DMS 273 treated with DMSO at 0.1 percent for 48 hours (cell line): ENCODE data around the gene EDEM3.
"Not testable (repeated sequence)": the region's sequence is repeated elsewhere in the genome, so short reads cannot be mapped to it uniquely, and the experiment has no call there.

Experiments
- DNase-seq: peaks from one replicate; lab custom pipeline; 2025; lab: John Stamatoyannopoulos, UW

Gene EDEM3

DNA sequence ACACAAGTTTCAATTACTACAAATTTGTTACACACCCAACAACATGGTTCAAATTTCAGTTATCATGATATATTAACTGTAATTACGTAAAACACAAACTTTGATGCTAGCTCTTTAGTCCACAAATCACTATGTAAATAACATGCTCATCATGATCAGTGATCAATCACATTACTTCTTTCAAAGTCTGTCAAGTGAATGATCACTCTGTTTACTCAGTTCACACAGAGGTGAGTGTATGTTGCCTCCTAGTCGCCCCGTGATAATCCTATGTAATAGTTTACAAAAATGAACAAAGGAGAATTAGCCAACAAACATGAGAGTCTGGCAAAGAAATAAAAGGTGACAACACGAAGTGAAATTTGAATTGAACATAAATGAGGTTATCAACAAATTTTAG lies 14.3 kb downstream of the EDEM3 start:
- DNase-seq: no peak

DNA sequence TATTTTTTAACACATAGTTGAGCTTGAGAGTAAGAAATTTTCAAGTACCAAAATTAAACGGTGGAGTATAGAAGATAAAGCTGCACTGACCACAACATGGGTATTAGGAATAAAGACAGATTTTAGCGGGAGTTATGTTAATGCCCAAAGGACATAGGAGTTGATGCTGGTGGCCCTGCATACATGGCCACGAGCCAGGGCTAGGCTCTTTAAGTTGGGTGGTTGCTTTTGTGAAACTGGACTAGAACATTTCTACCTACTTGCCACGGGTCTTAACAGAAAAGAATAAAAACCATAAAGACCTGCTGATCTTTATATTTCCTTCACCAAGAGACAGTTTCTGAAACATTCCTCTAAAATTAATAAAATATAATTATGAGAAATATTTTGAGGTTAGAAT lies 14.9 kb downstream of the EDEM3 start:
- no peak for DNase-seq

- no peak for DNase-seq
These were observed 15.6 kb downstream of the EDEM3 start for GRCh38 chr1:184739070-184739469.

DNA sequence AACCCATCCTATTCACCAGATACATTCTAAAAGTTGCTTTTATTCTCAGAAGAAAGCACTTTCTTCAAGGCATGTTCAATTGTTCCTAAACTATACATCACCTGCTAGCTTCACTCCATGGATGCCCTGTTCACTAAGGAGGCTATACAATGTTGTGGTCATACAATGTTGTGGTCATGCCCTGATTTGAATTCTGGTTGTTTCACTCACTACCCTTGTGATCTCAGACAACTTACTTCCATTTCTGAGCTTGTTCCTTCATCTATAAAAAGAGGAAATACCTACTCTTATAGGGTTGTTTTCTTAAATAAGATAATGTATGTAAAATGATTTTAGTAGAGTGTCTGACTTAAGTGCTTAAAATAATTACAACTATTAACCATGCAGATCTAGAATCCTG lies 19.7 kb downstream of the EDEM3 start:
- no peak for DNase-seq

- DNase-seq: no peak
These were observed 29.8 kb downstream of the EDEM3 start for GRCh38 chr1:184724843-184725242.

DNA sequence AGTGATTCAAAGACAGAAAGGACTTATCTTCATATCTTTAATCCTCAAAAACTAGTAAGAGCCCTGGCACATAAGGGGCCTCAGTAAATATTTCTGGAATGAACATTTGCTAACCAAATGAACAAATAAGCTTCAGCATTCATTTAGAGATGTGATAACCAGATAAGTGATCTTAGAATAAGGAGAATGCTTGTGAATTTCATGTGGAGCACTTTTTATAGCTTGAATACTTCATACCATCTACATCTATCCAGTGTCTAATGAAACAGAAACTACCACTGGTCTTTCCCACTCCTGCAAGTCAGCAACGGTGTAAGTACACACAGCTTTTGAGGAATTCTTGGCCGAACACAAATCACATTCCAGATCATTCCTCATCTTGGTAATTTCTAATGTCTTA lies 38.5 kb downstream of the EDEM3 start:
- DNase-seq: no peak

DNA sequence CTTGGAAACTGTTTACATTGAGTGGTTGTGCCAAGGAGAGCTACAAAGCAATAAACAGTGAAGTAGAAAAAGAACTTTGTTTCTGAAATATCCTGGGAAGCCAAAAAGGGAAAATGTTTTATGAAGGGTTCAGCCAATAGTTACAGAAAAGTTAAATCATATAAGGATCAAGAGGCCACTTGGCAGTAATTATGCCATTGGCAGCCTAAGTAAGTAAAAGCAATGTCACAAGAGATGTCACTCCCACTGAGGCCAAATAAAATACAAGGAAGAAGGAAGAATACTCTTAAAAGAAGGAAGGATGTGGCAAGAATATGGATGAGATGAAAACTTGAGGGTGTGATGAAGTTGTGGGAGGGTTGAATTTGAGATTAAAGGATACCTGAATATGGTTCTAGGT lies 45.2 kb downstream of the EDEM3 start:
- no peak for DNase-seq

DNA sequence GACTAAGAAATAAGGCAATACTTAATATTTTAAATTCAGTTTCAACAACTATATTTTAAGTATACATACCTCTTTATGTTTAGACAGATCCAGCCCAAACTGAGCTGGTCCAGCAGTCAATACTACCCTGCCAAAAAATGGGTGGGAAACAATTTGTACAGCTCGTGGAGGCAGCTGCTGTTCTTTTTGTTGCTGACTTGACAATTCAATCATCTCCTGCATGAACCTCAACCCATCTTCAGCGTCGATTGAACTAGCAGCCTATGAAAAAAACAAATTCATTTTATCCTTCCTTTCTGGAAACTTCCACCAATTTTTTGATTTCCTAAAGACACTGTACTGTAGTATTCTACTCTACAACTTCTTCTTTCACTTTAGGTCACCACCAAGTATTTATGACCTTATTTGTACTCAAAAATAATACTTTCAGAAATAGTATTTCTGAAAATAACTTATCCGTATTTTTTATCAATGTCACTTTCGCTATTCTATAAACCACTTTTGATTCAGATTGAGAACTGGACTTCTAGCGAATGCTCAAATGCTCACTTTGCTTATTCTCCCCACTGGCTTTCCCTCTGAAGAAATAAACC lies 46.5 kb downstream of the EDEM3 start:
- no peak for DNase-seq

DNA sequence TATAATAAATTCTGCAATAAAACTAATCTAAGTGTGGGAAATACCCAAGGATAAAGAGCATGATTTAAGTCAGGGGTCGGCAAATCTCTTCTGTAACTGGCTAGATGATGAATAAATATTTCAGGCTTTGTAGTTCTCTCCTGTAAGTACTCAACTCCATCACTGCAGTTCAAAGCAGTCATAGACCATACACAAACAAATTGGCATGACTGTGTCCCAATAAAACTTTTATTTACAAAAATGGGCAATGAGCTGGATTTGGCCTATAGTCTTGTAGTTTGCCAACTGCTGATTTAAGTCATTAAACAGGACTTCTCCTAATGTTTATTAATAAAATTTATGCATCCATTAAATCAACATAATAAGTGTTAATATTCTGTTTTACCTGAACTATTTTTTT lies 49.4 kb downstream of the EDEM3 start:
- no peak for DNase-seq

GRCh38 chr1:184701816-184702215 lies 52.8 kb downstream of the EDEM3 start:
- no peak for DNase-seq

- DNase-seq: no peak
These were observed 55.7 kb downstream of the EDEM3 start for GRCh38 chr1:184698969-184699368.

DNA sequence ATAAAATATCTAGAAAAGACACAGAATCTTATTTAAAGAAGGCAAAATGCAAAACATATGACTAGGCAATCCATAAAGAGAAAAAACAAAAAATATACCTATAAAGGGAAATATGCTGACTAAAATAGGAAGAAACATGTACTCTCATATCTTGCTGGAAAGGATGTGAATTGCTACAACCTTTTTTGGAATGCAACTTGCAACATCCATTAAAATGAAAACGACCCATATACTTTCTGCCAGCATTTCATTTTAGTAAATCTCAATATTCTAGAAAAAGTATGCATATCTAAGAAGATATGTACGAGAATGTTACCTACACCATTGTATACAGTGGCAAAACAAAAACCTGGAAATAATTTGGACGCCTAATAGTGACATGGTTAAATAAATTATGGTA lies 56.6 kb downstream of the EDEM3 start:
- DNase-seq: no peak

DNA sequence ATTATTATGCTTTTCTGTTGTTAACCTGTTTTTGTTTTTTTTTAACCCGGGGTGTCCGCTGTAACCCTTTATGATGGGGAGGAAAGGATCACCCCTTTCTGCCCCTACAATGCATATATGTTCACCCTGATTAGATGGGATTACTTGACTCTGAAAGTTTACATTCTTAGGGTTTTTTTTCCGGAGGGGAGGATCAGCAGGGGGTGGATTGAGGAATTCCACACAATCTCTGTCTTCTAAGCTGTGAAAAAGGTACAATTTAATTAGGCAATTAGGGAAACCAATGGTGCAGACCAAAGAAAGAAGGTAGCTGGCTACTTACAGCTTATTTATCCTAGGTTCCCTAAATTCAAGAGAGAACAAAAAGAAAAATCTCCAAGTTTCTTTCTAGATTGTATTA lies 58.3 kb downstream of the EDEM3 start:
- DNase-seq: no peak

- DNase-seq: no peak
These were observed 59.6 kb downstream of the EDEM3 start for GRCh38 chr1:184695023-184695422.

- no peak for DNase-seq
These were observed 61.6 kb downstream of the EDEM3 start for GRCh38 chr1:184693011-184693410.

- peak; percentile 11 for DNase-seq
These were observed 62.8 kb downstream of the EDEM3 start for GRCh38 chr1:184691719-184692324.

GRCh38 chr1:184686540-184686939 lies 68.1 kb downstream of the EDEM3 start:
- no peak for DNase-seq

GRCh38 chr1:184685116-184685515 lies 69.5 kb downstream of the EDEM3 start:
- no peak for DNase-seq

DNA sequence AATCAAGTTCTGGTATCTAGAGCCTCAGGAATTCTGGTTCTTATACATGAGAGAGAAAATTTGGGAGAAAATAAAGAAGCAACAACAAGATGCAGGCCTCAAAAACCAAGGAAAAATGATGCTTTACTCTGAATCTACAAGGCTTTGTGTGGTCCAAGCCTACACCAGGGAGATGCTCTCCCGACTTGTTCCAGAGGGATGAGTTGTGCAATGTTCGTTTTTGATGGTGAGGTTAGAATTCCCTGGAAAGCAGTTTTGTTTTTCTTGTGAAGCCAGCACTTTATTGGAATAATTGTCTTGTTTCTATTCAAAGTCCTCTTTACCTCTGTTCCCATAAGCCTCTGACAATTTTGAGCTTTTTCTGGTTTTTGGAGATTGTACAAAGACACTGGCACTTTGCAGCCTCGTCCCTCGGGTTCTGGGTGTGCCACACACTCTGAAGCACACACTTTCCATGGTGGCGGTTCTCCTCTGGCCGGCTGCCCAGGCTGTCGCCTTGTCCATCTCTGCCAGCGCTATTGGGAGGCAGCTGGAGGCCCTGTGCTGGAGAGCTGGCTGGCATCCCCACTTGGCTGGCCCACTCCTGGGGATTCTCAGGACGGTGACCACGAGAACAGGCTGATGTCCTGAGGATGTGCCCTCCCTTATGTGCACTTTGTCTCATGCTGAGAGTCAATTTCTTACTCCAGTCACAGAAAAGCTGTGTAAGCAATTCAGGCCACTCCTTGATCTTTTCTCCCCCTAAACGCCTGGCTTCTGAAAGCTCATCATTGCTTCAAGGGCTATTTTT lies 70.2 kb downstream of the EDEM3 start:
- DNase-seq: no peak

DNA sequence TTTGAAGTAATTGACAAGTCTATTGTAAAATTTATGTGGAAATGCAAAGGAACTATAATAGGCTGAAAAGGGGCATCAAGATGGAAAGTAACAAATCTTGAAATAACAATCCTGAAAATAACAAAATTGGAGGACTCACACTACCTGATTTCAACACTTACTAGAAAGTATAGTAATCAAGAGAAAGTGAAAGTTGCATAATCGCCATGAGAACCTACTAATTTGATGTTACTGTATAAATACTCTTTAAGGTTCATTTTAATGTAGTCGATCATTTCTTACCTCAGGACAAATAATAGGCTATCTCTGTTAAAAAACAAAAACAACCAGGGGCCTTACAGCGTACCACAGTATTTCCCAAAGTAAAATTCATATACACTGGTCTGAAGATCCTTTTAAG lies 71.7 kb downstream of the EDEM3 start:
- DNase-seq: no peak

- DNase-seq: not testable (repeated sequence)
These were observed 73.9 kb downstream of the EDEM3 start for GRCh38 chr1:184680611-184681225.

GRCh38 chr1:184679472-184679871 lies 75.2 kb downstream of the EDEM3 start:
- not testable (repeated sequence) for DNase-seq

DNA sequence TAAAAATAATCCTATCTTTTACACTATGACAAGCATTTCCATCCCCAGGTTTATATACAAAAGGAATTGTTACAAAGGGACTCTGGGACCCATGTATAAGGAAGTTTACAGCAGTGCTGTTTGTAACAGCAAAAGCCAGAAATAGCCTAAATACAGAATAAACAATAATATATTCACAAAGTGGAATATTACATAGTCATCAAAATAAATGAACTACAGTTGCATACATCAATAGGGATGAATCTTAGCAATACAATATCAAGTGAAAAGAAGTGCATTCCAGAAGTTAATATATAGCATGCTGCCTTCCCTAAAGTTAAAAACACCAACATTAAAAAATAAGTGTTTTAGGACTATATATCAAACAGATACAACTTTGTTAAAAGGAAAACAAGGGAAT lies 77.3 kb downstream of the EDEM3 start:
- no peak for DNase-seq
